IMR-90 (cell line): Measurements from ENCODE around the gene CLDN9.
A peak's percentile ranks its signal among the peaks of the same experiment; 100 is the strongest.

Experiments
- CTCF ChIP-seq: conservative IDR thresholded peaks from 2 replicates; pipeline ENCODE4 v1.5.1; 2012; ENCODE audit warnings: mild to moderate bottlenecking, low read depth, low read length, improper control_type of control experiment
- MXI1 ChIP-seq: IDR thresholded peaks from 2 replicates; pipeline ENCODE4 v1.6.1; 2012; ENCODE audit warnings: low read depth, mild to moderate bottlenecking, low read length, moderate library complexity, borderline replicate concordance
- POLR2A ChIP-seq: IDR thresholded peaks from 2 replicates; pipeline ENCODE4 v1.6.1; 2012; ENCODE audit warnings: mild to moderate bottlenecking, low read depth, low read length

GRCh38 chr16:3059041-3059722, 46.5 kb downstream of the CLDN9 start:
- peak; percentile 94 for TF ChIP-seq CTCF
- peak; percentile 39; the same call in 1 of the 2 replicates for TF ChIP-seq POLR2A
- TF ChIP-seq MXI1 = 0 out of 2 replicates have a peak, but pooled peaks have one; percentile 45
